H1 (cell line): ENCODE measurements around the gene FRY. TPM values are rescaled to one million over a fixed set of nuclear protein-coding genes. Genes with fewer than 3 reads are reported as not detected.

ENCODE experiments used
- ASH2L ChIP-seq: fragments of 200-600, 300-600 bp; sonication (generic); IDR thresholded peaks from one replicate; pipeline ENCODE4 v1.7.1; 2017; ENCODE audit warnings: low read length
- CBX5 ChIP-seq: fragments of 300-800, 300-1000 bp; sonication (generic); IDR thresholded peaks from 2 replicates; pipeline ENCODE4 v1.7.1; 2016; ENCODE audit warnings: antibody characterized with exemption, low read length, low read depth
- CBX8 ChIP-seq: fragments of 300-800, 300-1000 bp; sonication (generic); IDR thresholded peaks from 2 replicates; pipeline ENCODE4 v1.7.1; 2016; ENCODE audit warnings: low read depth, low read length, borderline replicate concordance
- CHD7 ChIP-seq: fragments of 300-600 bp; sonication (generic); IDR thresholded peaks from 2 replicates; pipeline ENCODE4 v1.7.1; 2012; ENCODE audit warnings: low read length, moderate library complexity, mild to moderate bottlenecking, inconsistent platforms; ENCODE audit not compliant: insufficient replicate concordance
- CREB1 ChIP-seq: IDR thresholded peaks from 2 replicates; pipeline ENCODE4 v1.6.1; 2012; ENCODE audit warnings: inconsistent platforms
- E2F6 ChIP-seq: IDR thresholded peaks from 2 replicates; pipeline ENCODE4 v1.6.1; 2012; ENCODE audit warnings: inconsistent platforms
- RBBP5 ChIP-seq: IDR thresholded peaks from 2 replicates; pipeline ENCODE4 v1.7.1; 2012; ENCODE audit warnings: low read depth, mild to moderate bottlenecking, inconsistent platforms, low read length, moderate library complexity, borderline replicate concordance
- SRF ChIP-seq: IDR thresholded peaks from 2 replicates; pipeline ENCODE4 v1.6.1; 2011; ENCODE audit warnings: mild to moderate bottlenecking, low read depth, low read length, moderate library complexity
- TAF7 ChIP-seq: optimal IDR thresholded peaks from 2 replicates; pipeline ENCODE3; 2011; ENCODE audit warnings: low read depth, mild to moderate bottlenecking, inconsistent platforms, low read length, moderate library complexity, borderline replicate concordance
- polyA plus RNA-seq, 7 experiments: library from polyadenylated mRNA; depleted of rRNA in 3 of 7; stranded (reverse) in 5 of 7; unstranded in 2 of 7; fragments of >200 nt in 5 of 7; fragments of 200-250 nt in 2 of 7; gene quantifications; 1 replicate in 5 of 7; 2 replicates in 1 of 7; 4 replicates in 1 of 7; pipeline versions ENCODE4 v1.2.1 to v1.2.3, GENCODE V29; 2011 to 2013; ENCODE audit warnings: missing spikeins in 2 of 7, mixed read lengths in 2 of 7
- total RNA-seq: library from RNA; stranded (reverse); fragmentation: NEBNext Ultra II Directional; extraction: Animal tissue kit (Norgen Biotek cat#: 25700); gene quantifications from 2 replicates; pipeline ENCODE4 v1.2.1, GENCODE V29; 2021

FRY gene
- total and polyA plus RNA-seq, 2 of the 8 experiments (the other 6 are each of a cell fraction or from before 2014, with no cell fraction given) = 4.3 to 9.2 TPM

- no peak for TF ChIP-seq CHD7
- no peak for TF ChIP-seq CREB1
- no peak for TF ChIP-seq CBX8
- TF ChIP-seq RBBP5 = no peak
- TF ChIP-seq E2F6 = no peak
- no peak for TF ChIP-seq SRF
- TF ChIP-seq TAF7 = no peak
- TF ChIP-seq ASH2L = no peak
- TF ChIP-seq CBX5 = no peak
Observed at GRCh38 chr13:32323912-32324311, 292.3 kb downstream of the FRY start (continued).
